ENCODE results near the gene KLHDC3. TPM values are rescaled to one million over a fixed set of nuclear protein-coding genes. Genes with fewer than 3 reads are reported as not detected.
A peak's percentile ranks its signal among the peaks of the same experiment; 100 is the strongest.
"Not testable (repeated sequence)": the region's sequence is repeated elsewhere in the genome, so short reads cannot be mapped to it uniquely, and the experiment has no call there.

KLHDC3 gene
- total RNA-seq, 1 donor from 2014 or later: 73.8 TPM

DNA sequence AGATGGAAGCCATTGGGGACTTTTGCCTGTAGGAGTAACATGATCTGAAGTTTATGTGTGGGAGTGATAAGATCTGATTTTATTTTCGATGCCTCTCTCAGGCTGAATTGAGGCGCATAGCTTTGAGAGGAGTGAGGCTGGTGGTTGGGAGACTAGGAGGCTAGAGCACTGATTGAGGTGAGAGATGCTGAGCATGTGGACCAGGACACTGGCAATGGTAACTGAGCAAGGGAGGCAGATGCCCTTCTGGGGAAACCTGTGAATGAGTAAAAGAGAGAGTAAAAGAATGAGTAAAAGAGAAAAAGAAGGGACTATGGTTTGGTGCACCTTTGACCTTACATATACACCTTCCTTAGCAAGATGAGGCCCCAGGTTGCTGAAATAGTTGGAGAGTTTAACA is 10.4 kb downstream of the KLHDC3 start:
- Mint-ChIP-seq H3K4me3 (peak overlapping the region; percentile 5), H3K27ac (peak overlapping the region; percentile 72), H3K36me3 (ENCODE audit: low read depth) (peaks cover 44% of the 10 kb centered on the region), H3K9me3 (no peaks in the 10 kb centered on the region), H3K4me1 (peaks cover 22% of the 10 kb centered on the region), H3K27me3 (no peaks in the 10 kb centered on the region)
- intact Hi-C loops (cut with micrococcal nuclease): no loop called here
- DNase-seq: no peak

- no peaks in the 10 kb centered on the region for H3K9me3 Mint-ChIP-seq
- no peak overlapping the region for H3K27ac Mint-ChIP-seq
- DNase-seq: no peak
- no peak overlapping the region for H3K4me3 Mint-ChIP-seq
- H3K4me1 Mint-ChIP-seq: peaks cover 14% of the 10 kb centered on the region
- intact Hi-C loops (cut with micrococcal nuclease): no loop called here
- peaks cover 50% of the 10 kb centered on the region for H3K36me3 Mint-ChIP-seq (ENCODE audit: low read depth)
- no peaks in the 10 kb centered on the region for H3K27me3 Mint-ChIP-seq
Observed at GRCh38 chr6:43026365-43026764, 12.3 kb downstream of the KLHDC3 start.

- Mint-ChIP-seq H3K4me1 (peaks cover 17% of the 10 kb centered on the region), H3K36me3 (ENCODE audit: low read depth) (peaks cover 65% of the 10 kb centered on the region), H3K4me3 (no peak overlapping the region), H3K9me3 (no peaks in the 10 kb centered on the region), H3K27ac (no peak overlapping the region), H3K27me3 (no peaks in the 10 kb centered on the region)
- intact Hi-C loops (cut with micrococcal nuclease): no loop called here
- DNase-seq: no peak
Observed at GRCh38 chr6:43029120-43029519, 15.1 kb downstream of the KLHDC3 start.

- H3K27me3 Mint-ChIP-seq: no peaks in the 10 kb centered on the region
- H3K4me1 Mint-ChIP-seq: peaks cover 7% of the 10 kb centered on the region
- intact Hi-C loops (cut with micrococcal nuclease): no loop called here
- no peak for DNase-seq
- no peaks in the 10 kb centered on the region for H3K9me3 Mint-ChIP-seq
- H3K4me3 Mint-ChIP-seq: no peak overlapping the region
- H3K36me3 Mint-ChIP-seq (ENCODE audit: low read depth): peaks cover 58% of the 10 kb centered on the region
- H3K27ac Mint-ChIP-seq: no peak overlapping the region
Observed at GRCh38 chr6:43032326-43032725, 18.3 kb downstream of the KLHDC3 start.

GRCh38 chr6:43033496-43034189 is 19.6 kb downstream of the KLHDC3 start:
- peaks cover 60% of the 10 kb centered on the region for H3K36me3 Mint-ChIP-seq (ENCODE audit: low read depth)
- H3K27ac Mint-ChIP-seq: no peak overlapping the region
- peaks cover 7% of the 10 kb centered on the region for H3K4me1 Mint-ChIP-seq
- H3K4me3 Mint-ChIP-seq: no peak overlapping the region
- no peaks in the 10 kb centered on the region for H3K9me3 Mint-ChIP-seq
- no peak for DNase-seq
- H3K27me3 Mint-ChIP-seq: no peaks in the 10 kb centered on the region
- intact Hi-C loops (cut with micrococcal nuclease): no loop called here

GRCh38 chr6:43034190-43034525 is 20.1 kb downstream of the KLHDC3 start:
- H3K4me1 Mint-ChIP-seq: peaks cover 7% of the 10 kb centered on the region
- H3K27me3 Mint-ChIP-seq: no peaks in the 10 kb centered on the region
- no peak overlapping the region for H3K4me3 Mint-ChIP-seq
- H3K9me3 Mint-ChIP-seq: no peaks in the 10 kb centered on the region
- intact Hi-C loops (cut with micrococcal nuclease): no loop called here
- DNase-seq: no peak
- peaks cover 57% of the 10 kb centered on the region for H3K36me3 Mint-ChIP-seq (ENCODE audit: low read depth)
- H3K27ac Mint-ChIP-seq: no peak overlapping the region

GRCh38 chr6:43035495-43036194 is 21.6 kb downstream of the KLHDC3 start:
- no peaks in the 10 kb centered on the region for H3K9me3 Mint-ChIP-seq
- no peak overlapping the region for H3K27ac Mint-ChIP-seq
- H3K4me3 Mint-ChIP-seq: no peak overlapping the region
- DNase-seq: no peak
- H3K4me1 Mint-ChIP-seq: peaks cover 7% of the 10 kb centered on the region
- intact Hi-C loops (cut with micrococcal nuclease): no loop called here
- H3K27me3 Mint-ChIP-seq: no peaks in the 10 kb centered on the region
- peaks cover 56% of the 10 kb centered on the region for H3K36me3 Mint-ChIP-seq (ENCODE audit: low read depth)

DNA sequence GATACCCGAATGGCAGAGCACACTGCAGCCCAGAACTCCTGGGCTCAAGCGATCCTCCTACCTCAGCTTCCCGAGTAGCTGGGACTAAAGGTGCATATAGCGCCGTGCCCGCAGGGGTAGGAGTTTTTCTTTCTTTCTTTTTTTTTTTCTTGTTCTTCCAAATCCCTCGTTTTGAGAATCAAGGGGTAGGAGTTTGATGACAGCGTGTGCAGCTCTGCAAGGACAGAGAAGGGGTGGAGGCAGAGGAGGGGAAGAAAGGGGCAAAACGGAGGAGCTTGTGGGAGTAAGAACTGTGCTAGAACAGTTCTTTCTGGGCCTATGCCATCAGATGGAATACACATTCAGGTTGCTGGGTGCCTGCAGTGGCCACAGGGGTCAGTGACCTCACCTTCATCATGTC is 22.7 kb downstream of the KLHDC3 start:
- Mint-ChIP-seq H3K4me1 (peaks cover 7% of the 10 kb centered on the region), H3K36me3 (ENCODE audit: low read depth) (peaks cover 50% of the 10 kb centered on the region), H3K9me3 (no peaks in the 10 kb centered on the region), H3K4me3 (no peak overlapping the region), H3K27me3 (no peaks in the 10 kb centered on the region), H3K27ac (no peak overlapping the region)
- intact Hi-C loops (cut with micrococcal nuclease): no loop called here
- no peak for DNase-seq

- Mint-ChIP-seq H3K27me3 (no peaks in the 10 kb centered on the region), H3K36me3 (ENCODE audit: low read depth) (peaks cover 49% of the 10 kb centered on the region), H3K4me3 (no peak overlapping the region), H3K4me1 (peaks cover 7% of the 10 kb centered on the region), H3K9me3 (no peaks in the 10 kb centered on the region), H3K27ac (no peak overlapping the region)
- DNase-seq: no peak
- intact Hi-C loops (cut with micrococcal nuclease): no loop called here
Observed at GRCh38 chr6:43037197-43037596, 23.1 kb downstream of the KLHDC3 start.

GRCh38 chr6:43037706-43038105 is 23.7 kb downstream of the KLHDC3 start:
- no peak for DNase-seq
- intact Hi-C loops (cut with micrococcal nuclease): no loop called here
- Mint-ChIP-seq H3K4me3 (no peak overlapping the region), H3K9me3 (no peaks in the 10 kb centered on the region), H3K27ac (no peak overlapping the region), H3K36me3 (ENCODE audit: low read depth) (peaks cover 50% of the 10 kb centered on the region), H3K27me3 (no peaks in the 10 kb centered on the region), H3K4me1 (peaks cover 7% of the 10 kb centered on the region)

DNA sequence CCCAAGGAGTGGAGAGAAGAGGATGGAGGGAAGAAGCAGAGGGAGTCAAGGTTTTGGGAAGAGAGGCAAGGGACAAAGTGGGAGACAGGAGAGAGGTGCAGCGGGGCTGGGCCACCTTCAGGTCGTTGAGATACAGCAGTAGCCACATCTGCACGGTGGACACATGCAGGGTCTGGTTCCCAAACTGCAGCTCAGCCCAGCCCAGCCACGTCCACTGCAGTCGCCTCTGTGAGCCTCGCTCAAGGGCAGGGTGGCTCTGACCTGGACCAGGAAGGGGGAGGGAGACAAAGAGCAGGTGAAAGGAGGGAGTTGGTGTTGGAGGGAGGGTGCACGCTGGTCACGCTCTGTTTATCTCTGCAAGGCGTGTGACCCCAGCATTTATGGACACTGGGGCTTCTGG is 24.7 kb downstream of the KLHDC3 start:
- no peak overlapping the region for H3K4me3 Mint-ChIP-seq
- H3K9me3 Mint-ChIP-seq: no peaks in the 10 kb centered on the region
- DNase-seq: no peak
- no peaks in the 10 kb centered on the region for H3K27me3 Mint-ChIP-seq
- H3K4me1 Mint-ChIP-seq: peaks cover 3% of the 10 kb centered on the region
- H3K27ac Mint-ChIP-seq: no peak overlapping the region
- intact Hi-C loops (cut with micrococcal nuclease): no loop called here
- H3K36me3 Mint-ChIP-seq (ENCODE audit: low read depth): peaks cover 51% of the 10 kb centered on the region

DNA sequence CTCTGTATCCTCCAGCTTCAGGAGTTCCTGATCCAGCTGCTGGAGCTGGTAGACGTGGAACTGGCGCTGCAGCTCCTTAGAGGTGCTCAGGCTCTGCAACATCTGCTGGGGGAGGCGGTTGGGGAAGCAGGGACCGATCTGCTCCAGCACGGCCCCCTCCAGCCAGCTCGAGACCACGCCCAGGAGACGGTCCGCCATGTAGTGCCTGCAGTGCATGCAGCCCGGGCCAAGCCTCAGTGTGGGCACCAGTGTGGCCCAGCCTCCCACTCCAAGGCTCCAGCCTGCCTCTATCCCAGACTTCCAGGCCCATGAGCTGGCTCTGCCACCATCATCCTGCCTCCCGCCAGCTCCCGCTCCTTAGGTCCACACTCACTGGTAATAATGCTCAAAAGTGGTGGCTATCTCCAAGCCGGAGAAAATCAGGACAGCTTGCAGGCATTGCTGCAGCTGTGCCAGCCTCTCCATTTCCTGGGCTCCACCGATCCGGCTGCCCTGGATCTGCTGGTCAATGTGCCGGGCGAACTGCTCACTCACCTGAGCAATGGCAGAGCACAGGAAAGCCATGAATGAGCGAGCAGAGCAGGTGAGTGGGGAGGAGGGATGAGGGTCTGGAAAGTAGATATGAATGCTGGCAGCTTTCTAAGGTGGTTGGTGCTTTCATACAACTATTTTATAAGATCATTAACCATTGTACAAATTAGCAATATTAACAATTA is 26.7 kb downstream of the KLHDC3 start:
- Mint-ChIP-seq H3K4me3 (no peak overlapping the region), H3K27me3 (no peaks in the 10 kb centered on the region), H3K4me1 (no peaks in the 10 kb centered on the region), H3K36me3 (ENCODE audit: low read depth) (peaks cover 50% of the 10 kb centered on the region), H3K27ac (no peak overlapping the region), H3K9me3 (no peaks in the 10 kb centered on the region)
- DNase-seq: no peak
- intact Hi-C loops (cut with micrococcal nuclease): no loop called here

GRCh38 chr6:43041475-43041874 is 27.4 kb downstream of the KLHDC3 start:
- H3K9me3 Mint-ChIP-seq: not testable (repeated sequence)

GRCh38 chr6:43043310-43043709 is 29.3 kb downstream of the KLHDC3 start:
- no peak overlapping the region for H3K4me3 Mint-ChIP-seq
- DNase-seq: no peak
- H3K4me1 Mint-ChIP-seq: no peaks in the 10 kb centered on the region
- H3K36me3 Mint-ChIP-seq (ENCODE audit: low read depth): peaks cover 43% of the 10 kb centered on the region
- no peaks in the 10 kb centered on the region for H3K9me3 Mint-ChIP-seq
- H3K27me3 Mint-ChIP-seq: no peaks in the 10 kb centered on the region
- intact Hi-C loops (cut with micrococcal nuclease): no loop called here
- H3K27ac Mint-ChIP-seq: no peak overlapping the region

More at GRCh38 chr6:43041475-43041874, 27.4 kb downstream of the KLHDC3 start:
- H3K4me3 Mint-ChIP-seq; H3K4me1 Mint-ChIP-seq; DNase-seq; intact Hi-C loops (cut with micrococcal nuclease); H3K27ac Mint-ChIP-seq; H3K27me3 Mint-ChIP-seq: not testable (repeated sequence)
- H3K36me3 Mint-ChIP-seq (ENCODE audit: low read depth): peaks cover 54% of the 10 kb centered on the region

Data from activated CD4-positive, alpha-beta T cell treated with anti-CD3 and anti-CD28 coated beads, Interleukin-2, amount 10 ng/mL, durations not matched to agents 24 days and 14 days (primary cell).